HCT116 (cell line): ENCODE measurements around the gene VAMP2. TPM values are rescaled to one million over a fixed set of nuclear protein-coding genes. Genes with fewer than 3 reads are reported as not detected.

ENCODE experiments used
- ATAC-seq: fragments of 200-7000 bp; cut with Tn5 transposase; 2 replicates; pipeline ENCODE4 v1.9.1; 2020; ENCODE audit warnings: mild to moderate bottlenecking, moderate library complexity
- BruUV-seq: library from RNA; stranded (reverse); fragments of 400-500 nt; replicated peaks from 2 replicates; lab custom pipeline; 2021; lab: Mats Ljungman, UMichigan
- CTCF ChIA-PET: fragments of 300-600 bp; sonication (Branson Sonifier 250); formaldehyde crosslinking; loops from one replicate; lab custom pipeline; 2021; ENCODE audit warnings: antibody characterized with exemption; lab: Charles Lee
- POLR2A ChIA-PET: fragments of 300-600, 350-600 bp; sonication (Branson Sonifier 250); formaldehyde crosslinking; loops from one replicate; lab custom pipeline; 2021; ENCODE audit warnings: antibody characterized with exemption; lab: Charles Lee
- RAD21 ChIA-PET, 2 experiments: fragments of 300-600 bp; sonication (Branson Sonifier 250); formaldehyde crosslinking; loops; one replicate each; lab custom pipeline; 2023; ENCODE audit warnings: low total read pairs in 2 of 2; ENCODE audit not compliant: uncharacterized antibody in 2 of 2, unreplicated experiment in 2 of 2, low non-redundant PET in 1 of 2; lab: Charles Lee
- DNase-seq: peaks from one replicate; pipeline ENCODE4 v3.0.0-alpha.2; 2010; ENCODE audit warnings: low read depth, low spot score
- H2AFZ ChIP-seq: fragments of 200-600 bp; shearing (Covaris generic), sonication (generic); 2 replicates; pipeline ENCODE4 v1.6.1; 2017; ENCODE audit warnings: low read depth, mixed run types, mixed read lengths, antibody characterized with exemption, low read length; ENCODE audit not compliant: poor library complexity, severe bottlenecking
- H3K27ac ChIP-seq: 2 replicates; pipeline ENCODE4 v1.5.1; 2012; ENCODE audit warnings: low read depth, low read length
- H3K27me3 ChIP-seq: fragments of 200-600 bp; sonication (generic); 2 replicates; pipeline ENCODE4 v1.6.1; 2016; ENCODE audit warnings: mixed run types, low read length, mixed read lengths; ENCODE audit not compliant: insufficient read depth
- H3K36me3 ChIP-seq, 2 experiments: fragments of 200-500 bp in 1 of 2; fragments of 200-600 bp in 1 of 2; sonication (Bioruptor generic) in 1 of 2; sonication (generic) in 1 of 2; 2 replicates each; pipeline versions ENCODE4 v1.5.1 to v1.6.1; 2014 to 2016; ENCODE audit warnings: low read length in 2 of 2, inconsistent platforms in 1 of 2, mixed read lengths in 1 of 2, mixed run types in 1 of 2; ENCODE audit not compliant: insufficient read depth in 2 of 2, control insufficient read depth in 1 of 2
- H3K4me1 ChIP-seq, 2 experiments: fragments of 200-600 bp in 1 of 2; sonication (generic) in 1 of 2; 2 replicates each; pipeline versions ENCODE4 v1.5.1 to v1.6.1; 2012 to 2017; ENCODE audit warnings: low read length in 2 of 2, inconsistent platforms in 1 of 2, mild to moderate bottlenecking in 1 of 2, mixed read lengths in 1 of 2, mixed run types in 1 of 2, moderate library complexity in 1 of 2; ENCODE audit not compliant: insufficient read depth in 2 of 2, control insufficient read depth in 1 of 2
- H3K4me2 ChIP-seq: fragments of 200-600 bp; sonication (generic); 2 replicates; pipeline ENCODE4 v1.6.1; 2017; ENCODE audit warnings: mixed run types, low read length, mixed read lengths
- H3K4me3 ChIP-seq, 2 experiments: fragments of 200-600 bp in 1 of 2; sonication (generic) in 1 of 2; replicated peaks in 1 of 2; 2 replicates each; pipeline ENCODE4 v1.5.1; 2011 to 2016; ENCODE audit warnings: low read length in 2 of 2, control low read depth in 1 of 2, low read depth in 1 of 2, mild to moderate bottlenecking in 1 of 2, mixed read lengths in 1 of 2, mixed run types in 1 of 2
- H3K79me2 ChIP-seq: fragments of 200-600 bp; sonication (generic); 2 replicates; pipeline ENCODE4 v1.6.1; 2017; ENCODE audit warnings: mild to moderate bottlenecking, mixed run types, low read length, moderate library complexity, mixed read lengths; ENCODE audit not compliant: insufficient read depth
- H3K9ac ChIP-seq: fragments of 200-600 bp; sonication (generic); 2 replicates; pipeline ENCODE4 v1.6.1; 2016; ENCODE audit warnings: low read length, mixed read lengths
- H3K9me2 ChIP-seq: fragments of 200-600 bp; sonication (generic), shearing (Covaris generic); 2 replicates; pipeline ENCODE4 v1.6.1; 2017; ENCODE audit warnings: mixed run types, mild to moderate bottlenecking, moderate library complexity; ENCODE audit not compliant: insufficient read depth
- H3K9me3 ChIP-seq, 2 experiments: fragments of 200-500 bp in 1 of 2; fragments of 200-600 bp in 1 of 2; sonication (Bioruptor generic) in 1 of 2; sonication (generic) in 1 of 2; 2 replicates each; pipeline ENCODE4 v1.6.1; 2014 to 2017; ENCODE audit warnings: low read length in 2 of 2, mixed read lengths in 2 of 2, inconsistent platforms in 1 of 2, low read depth in 1 of 2, mild to moderate bottlenecking in 1 of 2, mixed run types in 1 of 2, moderate library complexity in 1 of 2; ENCODE audit not compliant: control insufficient read depth in 1 of 2, insufficient read depth in 1 of 2
- H4K20me1 ChIP-seq: fragments of 200-600 bp; sonication (generic), shearing (Covaris generic); 2 replicates; pipeline ENCODE4 v1.6.1; 2017; ENCODE audit warnings: mixed run types, mild to moderate bottlenecking, moderate library complexity; ENCODE audit not compliant: insufficient read depth
- CBX3 ChIP-seq: IDR thresholded peaks from 2 replicates; pipeline ENCODE4 v1.6.1; 2012; ENCODE audit warnings: low read depth
- CEBPB ChIP-seq: IDR thresholded peaks from 2 replicates; pipeline ENCODE4 v1.6.1; 2012; ENCODE audit warnings: low read depth
- FOSL1 ChIP-seq: IDR thresholded peaks from 2 replicates; pipeline ENCODE4 v1.6.1; 2012; ENCODE audit warnings: low read depth
- JUND ChIP-seq: IDR thresholded peaks from 2 replicates; pipeline ENCODE4 v1.6.1; 2012
- POLR2A ChIP-seq: IDR thresholded peaks from 2 replicates; pipeline ENCODE4 v1.7.0; 2011; ENCODE audit warnings: borderline replicate concordance; ENCODE audit not compliant: insufficient read depth, insufficient read length; ENCODE audit errors: extremely low read depth
- SP1 ChIP-seq: IDR thresholded peaks from 2 replicates; pipeline ENCODE4 v1.6.1; 2012; ENCODE audit warnings: low read depth
- YY1 ChIP-seq: IDR thresholded peaks from 2 replicates; pipeline ENCODE4 v1.6.1; 2011; ENCODE audit warnings: low read length, low read depth, moderate library complexity, mild to moderate bottlenecking; ENCODE audit not compliant: insufficient replicate concordance; ENCODE audit errors: extremely low read depth
- ZFX ChIP-seq: fragments of 450-650 bp; IDR thresholded peaks from 2 replicates; pipeline ENCODE4 v1.6.1; 2017
- ZNF274 ChIP-seq: fragments of 200-500 bp; sonication (Bioruptor generic); IDR thresholded peaks from 2 replicates; pipeline ENCODE4 v1.6.1; 2014; ENCODE audit warnings: mild to moderate bottlenecking, low read depth, low read length, inconsistent platforms
- intact Hi-C: fragments of 100-400 bp; cut with micrococcal nuclease; formaldehyde crosslinking; loops from 2 replicates; pipeline ENCODE4 v1.10.0; 2022
- total RNA-seq: library from RNA; stranded (reverse); gene quantifications from one replicate; pipeline ENCODE4 v1.2.1, GENCODE V29; 2021; ENCODE audit not compliant: unreplicated experiment

VAMP2 gene
- total RNA-seq, 1 experiment from 2014 or later, result 35.9 TPM

DNA sequence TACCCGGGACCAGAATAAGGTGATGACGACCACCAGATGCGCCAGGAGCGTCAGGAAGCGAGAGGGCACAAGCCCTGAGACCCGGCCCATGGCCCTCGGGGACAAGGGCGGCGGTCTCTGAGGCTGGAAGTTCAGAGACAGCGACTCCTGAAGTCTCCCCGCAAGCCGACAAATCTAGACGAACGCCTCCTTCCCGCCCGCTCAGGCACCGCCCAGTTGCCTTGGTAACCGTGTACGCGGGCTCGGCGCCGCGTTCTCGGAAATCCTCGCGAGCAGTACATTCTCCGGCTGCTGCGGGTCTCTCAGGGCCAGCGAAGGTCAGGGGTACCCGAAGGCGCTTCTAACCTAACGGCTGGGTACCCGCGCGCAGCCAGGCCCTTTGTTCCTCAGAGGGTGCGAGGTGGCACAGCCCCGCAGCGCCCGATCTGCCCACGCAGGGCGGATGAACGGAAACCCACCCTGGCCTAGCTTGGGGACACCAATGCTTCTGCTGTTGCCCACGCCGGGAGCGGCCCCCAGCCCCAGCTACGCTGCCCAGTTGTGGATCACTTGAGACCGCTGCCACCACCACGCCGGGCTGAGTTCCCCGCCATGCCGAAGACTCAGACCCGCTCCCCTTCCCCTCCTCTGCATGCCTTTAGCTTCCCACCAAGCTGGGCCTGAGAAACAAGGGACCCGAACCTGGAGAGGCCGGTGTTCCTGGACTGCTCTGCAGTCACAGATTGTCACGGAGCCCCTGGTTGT, 13.6 kb upstream of the VAMP2 start, which contains the start of gene TMEM107 (continued):
- peak; percentile 82; the same call in 1 of the 2 replicates for TF ChIP-seq ZFX
- TF ChIP-seq JUND, result no peak
- no peak for TF ChIP-seq CEBPB
- no peak for TF ChIP-seq FOSL1
- TF ChIP-seq CBX3, result no peak

DNA sequence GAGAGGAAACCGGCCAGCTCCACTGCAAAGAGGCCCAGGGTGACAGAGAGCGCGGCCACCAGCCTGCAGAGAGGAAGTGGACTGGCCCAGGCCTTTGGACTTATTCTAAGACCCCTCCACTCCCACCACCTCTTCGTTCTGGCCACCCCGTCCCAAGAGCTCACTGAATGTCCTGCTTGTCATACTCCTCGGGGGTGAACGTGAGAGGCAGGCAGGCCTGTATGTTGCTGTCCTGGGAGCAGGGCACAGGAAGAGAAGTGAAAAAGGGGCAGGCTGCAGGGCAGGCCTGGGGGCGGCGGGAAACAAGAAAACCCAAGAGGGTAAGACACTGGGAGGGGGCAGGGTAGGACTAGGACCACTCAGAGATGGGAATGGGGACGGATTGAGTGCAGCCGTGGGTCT, 13.0 kb upstream of the VAMP2 start:
- ChIA-PET CTCF (no interaction called here), RAD21 (no interaction called here), POLR2A (interaction anchor here (1.4 kb wide), 1 partner anchor 11 kb away, joined by 5 read pairs; no protein-coding TSS in a partner anchor)
- Histone ChIP-seq H3K4me3 (peak overlapping the region; percentile 84 to 86), H3K4me1 (peaks cover 22 to 46% of the 10 kb centered on the region in 2 experiments), H3K27ac (peak overlapping the region; percentile 76), H3K36me3 (no peaks in the 10 kb centered on the region), H4K20me1 (no peaks in the 10 kb centered on the region), H3K9me2 (no peaks in the 10 kb centered on the region), H3K27me3 (no peaks in the 10 kb centered on the region), H3K9ac (peak overlapping the region; percentile 93), H3K79me2 (peaks cover 6% of the 10 kb centered on the region; the same call in 1 of the 2 replicates), H2AFZ (no peak overlapping the region), H3K9me3 (no peaks in the 10 kb centered on the region), H3K4me2 (peak overlapping the region; percentile 99)
- intact Hi-C loops, result no loop called here
- peak; percentile 12 for ATAC-seq
- TF ChIP-seq YY1, result no peak
- TF ChIP-seq JUND, result no peak
- no peak for TF ChIP-seq SP1
- TF ChIP-seq POLR2A, result no peak
- no peak for TF ChIP-seq ZNF274
- TF ChIP-seq FOSL1, result no peak
- TF ChIP-seq ZFX, result no peak
- DNase-seq, result no peak
- BruUV-seq, result no TSS peak
